IMR-90 (cell line): ENCODE measurements around the gene CEP55.

ENCODE experiments used
- CTCF ChIP-seq: conservative IDR thresholded peaks from 2 replicates; pipeline ENCODE4 v1.5.1; 2012; ENCODE audit warnings: mild to moderate bottlenecking, low read depth, low read length, improper control_type of control experiment
- FOS ChIP-seq: fragments of 150-350 bp; IDR thresholded peaks from 2 replicates; pipeline ENCODE4 v1.6.1; 2016; ENCODE audit warnings: low read depth, low read length
- MAZ ChIP-seq: IDR thresholded peaks from 2 replicates; pipeline ENCODE4 v1.6.1; 2012; ENCODE audit warnings: low read depth, mild to moderate bottlenecking, low read length, improper control_type of control experiment, moderate library complexity, borderline replicate concordance
- MXI1 ChIP-seq: IDR thresholded peaks from 2 replicates; pipeline ENCODE4 v1.6.1; 2012; ENCODE audit warnings: low read depth, mild to moderate bottlenecking, low read length, moderate library complexity, borderline replicate concordance
- POLR2A ChIP-seq: IDR thresholded peaks from 2 replicates; pipeline ENCODE4 v1.6.1; 2012; ENCODE audit warnings: mild to moderate bottlenecking, low read depth, low read length

GRCh38 chr10:93553482-93554315 is 57.3 kb downstream of the CEP55 start:
- TF ChIP-seq MAZ (no peak), POLR2A (no peak), FOS (no peak), CTCF (no peak), MXI1 (no peak)
